Measurements from ENCODE around the gene RMND5A.

- TF ChIP-seq CTCF (IDR thresholded peaks at IDR 0.05) (no peak), POLR2A (IDR thresholded peaks at IDR 0.05) (no peak)
Measured at GRCh38 chr2:86758405-86758804, 38.3 kb downstream of the RMND5A start.
